HL-60 (cell line): ENCODE data around the gene ACTRT2.

ENCODE experiments used
- CTCF ChIP-seq: IDR thresholded peaks from one replicate; pipeline ENCODE4 v1.5.1; 2011; ENCODE audit warnings: low read length, control low read depth, inconsistent platforms; ENCODE audit not compliant: insufficient read depth
- GABPA ChIP-seq: IDR thresholded peaks from 2 replicates; pipeline ENCODE4 v1.6.1; 2012; ENCODE audit warnings: low read depth
- POLR2AphosphoS5 ChIP-seq: IDR thresholded peaks from 2 replicates; pipeline ENCODE4 v1.6.1; 2012; ENCODE audit warnings: low read depth
- REST ChIP-seq: IDR thresholded peaks from 2 replicates; pipeline ENCODE4 v1.6.1; 2012; ENCODE audit warnings: low read depth; ENCODE audit not compliant: insufficient replicate concordance
- SPI1 ChIP-seq: IDR thresholded peaks from 2 replicates; pipeline ENCODE4 v1.6.1; 2012; ENCODE audit warnings: low read depth, mild to moderate bottlenecking, borderline replicate concordance

- no peak for TF ChIP-seq POLR2AphosphoS5
- TF ChIP-seq CTCF: no peak
- TF ChIP-seq GABPA: no peak
- TF ChIP-seq REST: no peak
- TF ChIP-seq SPI1: no peak
Observed at GRCh38 chr1:3015744-3016143, 5.5 kb upstream of the ACTRT2 start.
